Neural cell (in vitro differentiated cells): Measurements from ENCODE around the gene IQCH. TPM values are rescaled to one million over a fixed set of nuclear protein-coding genes. Genes with fewer than 3 reads are reported as not detected.

Experiments used
- H2AFZ ChIP-seq: fragments of 200-600, 300-800 bp; sonication (generic), shearing (Covaris generic); 2 replicates; pipeline ENCODE4 v1.6.0; 2014; ENCODE audit warnings: low read depth, mild to moderate bottlenecking, antibody characterized with exemption, low read length, moderate library complexity
- H3F3A ChIP-seq: fragments of 200-600 bp; shearing (Covaris generic); 2 replicates; pipeline ENCODE4 v1.6.1; 2016; ENCODE audit warnings: mild to moderate bottlenecking, moderate library complexity, mixed read lengths, antibody characterized with exemption, low read length; ENCODE audit not compliant: insufficient read depth, poor library complexity, severe bottlenecking
- H3K27ac ChIP-seq: fragments of 200-600, 300-800 bp; sonication (generic), shearing (Covaris generic); 2 replicates; pipeline ENCODE4 v1.5.1; 2014; ENCODE audit warnings: mild to moderate bottlenecking, low read length, moderate library complexity
- H3K27me3 ChIP-seq: fragments of 300-800, 200-600 bp; sonication (generic), shearing (Covaris generic); 2 replicates; pipeline ENCODE4 v1.6.0; 2014; ENCODE audit warnings: mild to moderate bottlenecking, low read depth, low read length, moderate library complexity; ENCODE audit not compliant: insufficient read depth
- H3K36me3 ChIP-seq: fragments of 300-800, 200-600 bp; sonication (generic), shearing (Covaris generic); 2 replicates; pipeline ENCODE4 v1.5.1; 2014; ENCODE audit warnings: mild to moderate bottlenecking, antibody characterized with exemption, low read length, moderate library complexity; ENCODE audit not compliant: insufficient read depth
- H3K4me2 ChIP-seq: fragments of 300-800, 200-600 bp; sonication (generic), shearing (Covaris generic); 2 replicates; pipeline ENCODE4 v1.6.0; 2014; ENCODE audit warnings: mild to moderate bottlenecking, low read length
- H3K4me3 ChIP-seq: fragments of 300-800, 200-600 bp; sonication (generic), shearing (Covaris generic); 2 replicates; pipeline ENCODE4 v1.5.1; 2014; ENCODE audit warnings: mild to moderate bottlenecking, low read length, moderate library complexity
- H3K79me2 ChIP-seq: fragments of 200-600 bp; shearing (Covaris generic); replicated peaks from 2 replicates; pipeline ENCODE4 v1.6.0; 2014; ENCODE audit warnings: mild to moderate bottlenecking, low read length, moderate library complexity; ENCODE audit not compliant: insufficient read depth
- H3K9ac ChIP-seq: fragments of 300-800, 200-600 bp; sonication (generic), shearing (Covaris generic); 2 replicates; pipeline ENCODE4 v1.6.1; 2016; ENCODE audit warnings: mild to moderate bottlenecking, low read length, mixed read lengths
- H3K9me2 ChIP-seq: fragments of 200-600 bp; shearing (Covaris generic); 2 replicates; pipeline ENCODE4 v1.6.1; 2016; ENCODE audit warnings: mild to moderate bottlenecking, low read length, mixed read lengths; ENCODE audit not compliant: insufficient read depth
- H3K9me3 ChIP-seq: fragments of 200-600, 300-800 bp; sonication (generic), shearing (Covaris generic); 2 replicates; pipeline ENCODE4 v1.6.1; 2016; ENCODE audit warnings: mild to moderate bottlenecking, mixed run types, low read length, moderate library complexity, mixed read lengths
- H4K20me1 ChIP-seq: fragments of 200-600 bp; shearing (Covaris generic); 2 replicates; pipeline ENCODE4 v1.6.1; 2016; ENCODE audit warnings: mild to moderate bottlenecking, mixed run types; ENCODE audit not compliant: insufficient read depth
- CTCF ChIP-seq: fragments of 450-650 bp; IDR thresholded peaks from 2 replicates; pipeline ENCODE4 v1.5.1; 2014; ENCODE audit warnings: antibody characterized with exemption, mild to moderate bottlenecking, moderate library complexity; ENCODE audit not compliant: poor library complexity, severe bottlenecking
- EP300 ChIP-seq: fragments of 450-650 bp; conservative IDR thresholded peaks from 2 replicates; pipeline ENCODE4 v1.6.1; 2014; ENCODE audit warnings: antibody characterized with exemption, mild to moderate bottlenecking, moderate library complexity; ENCODE audit not compliant: poor library complexity, severe bottlenecking
- EZH2 ChIP-seq: fragments of 200-600, 300-800 bp; shearing (Covaris generic), sonication (generic); IDR thresholded peaks from 2 replicates; pipeline ENCODE4 v1.6.1; 2014; ENCODE audit warnings: antibody characterized with exemption, low read length, borderline replicate concordance, mild to moderate bottlenecking; ENCODE audit not compliant: insufficient read depth, poor library complexity, severe bottlenecking
- MXI1 ChIP-seq: fragments of 450-650 bp; conservative IDR thresholded peaks from 2 replicates; pipeline ENCODE4 v1.6.1; 2014; ENCODE audit warnings: antibody characterized with exemption, mild to moderate bottlenecking; ENCODE audit not compliant: poor library complexity, severe bottlenecking
- POLR2AphosphoS5 ChIP-seq: IDR thresholded peaks from 2 replicates; pipeline ENCODE4 v1.6.1; 2012
- RAD21 ChIP-seq: fragments of 450-650 bp; conservative IDR thresholded peaks from 2 replicates; pipeline ENCODE4 v1.6.1; 2014; ENCODE audit warnings: antibody characterized with exemption, mild to moderate bottlenecking, moderate library complexity
- REST ChIP-seq: IDR thresholded peaks from 2 replicates; pipeline ENCODE4 v1.6.1; 2012; ENCODE audit warnings: borderline replicate concordance
- SMC3 ChIP-seq: fragments of 450-650 bp; conservative IDR thresholded peaks from 2 replicates; pipeline ENCODE4 v1.6.1; 2014; ENCODE audit warnings: antibody characterized with exemption, mild to moderate bottlenecking, moderate library complexity; ENCODE audit not compliant: poor library complexity
- TAF1 ChIP-seq: IDR thresholded peaks from 2 replicates; pipeline ENCODE4 v1.6.1; 2012; ENCODE audit warnings: low read depth
- polyA plus RNA-seq: library from polyadenylated mRNA; depleted of rRNA; stranded (reverse); fragments of >200 nt; gene quantifications from 2 replicates; pipeline ENCODE4 v1.2.3, GENCODE V29; 2014

Gene IQCH
- polyA plus RNA-seq, 1 donor from 2014 or later, result 2.8 TPM

- Histone ChIP-seq H3K9me3 (no peaks in the 10 kb centered on the region), H3K9me2 (no peaks in the 10 kb centered on the region), H4K20me1 (no peaks in the 10 kb centered on the region), H3F3A (no peaks in the 10 kb centered on the region), H3K27me3 (no peaks in the 10 kb centered on the region), H3K4me3 (no peak overlapping the region), H3K36me3 (no peaks in the 10 kb centered on the region), H3K9ac (no peak overlapping the region), H2AFZ (no peak overlapping the region), H3K4me2 (no peak overlapping the region), H3K79me2 (no peaks in the 10 kb centered on the region), H3K27ac (no peak overlapping the region)
- TF ChIP-seq MXI1 (no peak), EZH2 (no peak), SMC3 (no peak), EP300 (no peak), REST (no peak), RAD21 (no peak), CTCF (no peak), TAF1 (no peak), POLR2AphosphoS5 (no peak)
Measured at GRCh38 chr15:67319961-67320360, 65.4 kb downstream of the IQCH start.

- H4K20me1 ChIP-seq, result no peaks in the 10 kb centered on the region
- H3K9me3 ChIP-seq, result no peaks in the 10 kb centered on the region
- no peaks in the 10 kb centered on the region for H3K9me2 ChIP-seq
- H3K36me3 ChIP-seq, result no peaks in the 10 kb centered on the region
- no peak overlapping the region for H3K27ac ChIP-seq
- no peaks in the 10 kb centered on the region for H3K79me2 ChIP-seq
- H3K9ac ChIP-seq, result no peak overlapping the region
- no peaks in the 10 kb centered on the region for H3F3A ChIP-seq
- no peak overlapping the region for H3K4me2 ChIP-seq
- no peaks in the 10 kb centered on the region for H3K27me3 ChIP-seq
- no peak for TF ChIP-seq TAF1
- no peak overlapping the region for H2AFZ ChIP-seq
- no peak overlapping the region for H3K4me3 ChIP-seq
Measured at GRCh38 chr15:67321352-67321751, 66.8 kb downstream of the IQCH start.

- no peaks in the 10 kb centered on the region for H3K9me3 ChIP-seq
- TF ChIP-seq MXI1, result no peak
- TF ChIP-seq POLR2AphosphoS5, result no peak
- no peak for TF ChIP-seq REST
- TF ChIP-seq EP300, result no peak
- TF ChIP-seq TAF1, result no peak
- TF ChIP-seq CTCF, result no peak
- no peak for TF ChIP-seq EZH2
- no peak for TF ChIP-seq RAD21
- no peak for TF ChIP-seq SMC3
- H3K4me2 ChIP-seq, result no peak overlapping the region
- no peaks in the 10 kb centered on the region for H4K20me1 ChIP-seq
- no peak overlapping the region for H3K4me3 ChIP-seq
- H3K9me2 ChIP-seq, result no peaks in the 10 kb centered on the region
- H2AFZ ChIP-seq, result no peak overlapping the region
- H3F3A ChIP-seq, result no peaks in the 10 kb centered on the region
- H3K9ac ChIP-seq, result no peak overlapping the region
- no peaks in the 10 kb centered on the region for H3K27me3 ChIP-seq
- H3K27ac ChIP-seq, result no peak overlapping the region
- H3K79me2 ChIP-seq, result no peaks in the 10 kb centered on the region
- no peaks in the 10 kb centered on the region for H3K36me3 ChIP-seq
Measured at GRCh38 chr15:67322481-67322880, 67.9 kb downstream of the IQCH start.
